NCI-H82 treated with DMSO at 0.1 percent for 48 hours (cell line): Measurements from ENCODE around the gene SMAD9.

Experiments used
- DNase-seq: peaks from one replicate; lab custom pipeline; 2025; ENCODE audit not compliant: unreplicated experiment; lab: John Stamatoyannopoulos, UW

Gene SMAD9

GRCh38 chr13:36919833-36920615 is at the start of gene SMAD9:
SMAD9 (minus strand) TSS chr13:36920238; CDS start chr13:36879689, 40,549 bp downstream.
- DNase-seq: peak; percentile 56

- no peak for DNase-seq
Measured at GRCh38 chr13:36966404-36966803, 46.4 kb upstream of the SMAD9 start.

- no peak for DNase-seq
Measured at GRCh38 chr13:36965767-36966166, 45.7 kb upstream of the SMAD9 start.

GRCh38 chr13:36959456-36960116 is 39.5 kb upstream of the SMAD9 start:
- DNase-seq: no peak

GRCh38 chr13:36954542-36954941 is 34.5 kb upstream of the SMAD9 start:
- no peak for DNase-seq

- DNase-seq: no peak
Measured at GRCh38 chr13:36950920-36951319, 30.9 kb upstream of the SMAD9 start.

GRCh38 chr13:36950330-36950729 is 30.3 kb upstream of the SMAD9 start:
- no peak for DNase-seq

- DNase-seq: no peak
Measured at GRCh38 chr13:36945078-36945477, 25.0 kb upstream of the SMAD9 start.

GRCh38 chr13:36925603-36926002 is 5.6 kb upstream of the SMAD9 start:
- no peak for DNase-seq

GRCh38 chr13:36924001-36924400 is 4.0 kb upstream of the SMAD9 start:
- DNase-seq: no peak

- DNase-seq: no peak
Measured at GRCh38 chr13:36921631-36922301, 1.7 kb upstream of the SMAD9 start.

GRCh38 chr13:36920616-36921185 is 663 bp upstream of the SMAD9 start:
- DNase-seq: peak; percentile 52

- DNase-seq: peak; percentile 69
Measured at GRCh38 chr13:36919171-36919832, 736 bp downstream of the SMAD9 start.

- peak; percentile 69 for DNase-seq
Measured at GRCh38 chr13:36918246-36919131, 1.5 kb downstream of the SMAD9 start.

- no peak for DNase-seq
Measured at GRCh38 chr13:36917311-36917710, 2.7 kb downstream of the SMAD9 start.

- DNase-seq: no peak
Measured at GRCh38 chr13:36915896-36916640, 4.0 kb downstream of the SMAD9 start.

GRCh38 chr13:36915106-36915505 is 4.9 kb downstream of the SMAD9 start:
- no peak for DNase-seq

GRCh38 chr13:36914648-36915047 is 5.4 kb downstream of the SMAD9 start:
- no peak for DNase-seq

- DNase-seq: no peak
Measured at GRCh38 chr13:36913463-36913862, 6.6 kb downstream of the SMAD9 start.
